DMS114 treated with DMSO at 0.1 percent for 48 hours (cell line): ENCODE data around the gene KCNH4.
"Not testable (repeated sequence)": the region's sequence is repeated elsewhere in the genome, so short reads cannot be mapped to it uniquely, and the experiment has no call there.

Source experiments
- DNase-seq: peaks from one replicate; lab custom pipeline; 2025; ENCODE audit not compliant: unreplicated experiment; lab: John Stamatoyannopoulos, UW

KCNH4 gene

DNA sequence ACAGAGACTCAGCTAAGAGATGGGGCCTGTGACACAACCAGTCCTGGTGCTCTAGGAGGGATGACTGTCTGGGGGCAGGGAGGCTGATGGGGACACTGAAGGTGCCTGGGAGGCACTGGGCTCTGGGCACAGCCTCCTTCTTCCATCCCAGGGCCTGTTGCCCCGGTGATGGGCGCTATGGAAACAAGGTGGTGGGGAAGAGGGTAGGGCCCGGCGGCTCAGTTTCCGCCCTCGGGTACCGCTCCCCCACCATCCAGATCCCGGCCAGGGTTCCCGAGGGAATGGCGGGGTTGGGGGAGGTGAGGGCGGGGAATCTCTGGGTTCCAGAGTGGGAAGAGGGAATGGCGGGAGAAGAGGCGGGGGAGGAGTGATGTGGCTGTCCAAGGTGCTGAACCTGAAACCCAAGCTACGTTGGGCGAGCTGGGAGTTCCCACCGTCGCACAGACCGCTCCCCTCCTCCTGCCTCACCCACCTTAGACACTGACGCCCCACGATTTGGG, 981 bp downstream of the KCNH4 start:
- no peak for DNase-seq

DNA sequence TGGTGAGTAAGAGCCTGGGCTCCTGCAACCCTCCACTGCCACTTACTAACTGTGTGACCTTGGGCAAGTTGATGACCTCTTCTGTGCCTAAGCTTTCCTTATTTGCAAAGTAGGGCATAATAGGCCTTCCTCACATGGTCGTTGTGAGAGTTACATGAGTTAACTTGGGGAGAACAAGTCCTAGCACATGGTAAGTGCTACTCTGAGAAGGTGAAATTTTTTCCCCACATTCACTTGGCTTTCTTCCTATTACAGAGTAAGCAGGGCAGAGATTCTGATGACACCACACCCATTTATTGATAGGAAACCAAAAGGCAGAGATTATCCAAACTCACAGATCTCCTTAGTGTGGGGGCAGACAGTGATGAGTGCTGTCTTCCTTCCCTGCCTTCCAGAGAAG, 1.6 kb downstream of the KCNH4 start:
- DNase-seq = no peak

DNA sequence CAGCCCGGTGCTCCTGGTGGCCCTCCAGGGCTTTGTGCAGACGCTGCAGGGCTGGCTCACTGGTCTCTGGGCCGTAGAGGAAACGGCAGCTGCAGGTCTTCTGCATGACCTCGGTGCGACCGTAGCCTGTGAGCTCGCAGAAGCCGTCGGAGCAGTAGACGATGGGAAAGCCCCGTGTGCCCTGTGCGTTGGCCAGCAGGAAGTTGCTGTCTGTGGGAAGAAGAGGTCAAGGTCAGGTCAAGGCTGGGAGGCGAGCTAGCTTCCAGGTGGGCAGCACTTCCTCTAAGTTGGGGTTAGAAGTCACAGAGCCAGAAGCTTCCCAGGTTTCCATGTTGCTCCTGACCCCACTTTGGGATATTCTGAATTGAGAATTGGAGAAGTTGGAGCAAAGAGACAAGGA, 2.1 kb downstream of the KCNH4 start:
- no peak for DNase-seq

DNA sequence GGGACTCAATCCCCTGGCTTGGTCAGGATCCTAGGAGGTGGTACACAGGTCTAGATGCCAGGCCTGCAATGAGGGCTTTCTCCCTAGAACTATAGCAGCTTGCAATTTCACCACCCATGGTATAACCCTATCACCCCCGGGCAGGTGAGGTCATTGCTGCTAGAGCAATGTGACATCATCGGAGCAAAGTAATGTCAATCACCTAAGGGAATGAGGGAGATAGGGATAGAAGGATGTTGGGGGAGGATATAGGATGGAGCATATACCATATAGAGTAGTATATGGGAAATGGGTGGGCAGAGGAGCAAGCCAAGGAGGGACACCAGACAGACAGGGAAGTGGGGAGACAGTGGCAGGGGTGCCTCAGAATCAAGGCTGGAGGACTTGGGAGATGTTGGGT, 3.3 kb downstream of the KCNH4 start:
- no peak for DNase-seq

DNA sequence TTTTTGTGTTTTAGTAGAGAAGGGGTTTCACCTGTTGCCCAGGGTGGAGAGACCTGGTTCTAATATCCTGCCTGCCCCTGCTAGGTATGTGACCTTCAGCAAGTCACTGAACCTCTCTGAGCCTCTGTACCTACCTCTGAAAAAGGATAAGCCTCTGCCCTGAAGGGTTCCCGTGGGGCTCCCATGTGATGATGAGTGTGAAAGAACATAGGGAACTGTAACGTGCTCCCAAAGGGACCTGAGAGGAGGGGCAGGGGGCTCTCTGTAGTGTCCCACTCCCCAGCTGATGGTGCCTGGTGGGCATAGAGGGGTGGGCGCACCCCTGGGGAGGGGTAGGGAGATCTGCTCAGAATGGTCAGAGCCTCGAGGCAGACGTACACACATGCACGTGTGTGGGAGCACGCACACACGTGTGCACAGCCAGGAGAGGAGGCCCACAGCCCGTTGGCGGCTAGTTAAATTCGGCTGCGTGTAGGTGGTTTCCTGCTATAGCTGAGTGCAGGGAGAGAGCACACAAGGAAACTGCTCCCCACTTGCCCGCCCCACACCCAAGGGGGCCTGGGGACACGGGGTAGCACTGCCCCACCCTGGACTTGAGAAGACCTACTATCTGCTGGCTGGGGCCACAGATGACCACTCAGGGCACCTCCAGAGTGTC, 6.7 kb downstream of the KCNH4 start:
- no peak for DNase-seq

DNA sequence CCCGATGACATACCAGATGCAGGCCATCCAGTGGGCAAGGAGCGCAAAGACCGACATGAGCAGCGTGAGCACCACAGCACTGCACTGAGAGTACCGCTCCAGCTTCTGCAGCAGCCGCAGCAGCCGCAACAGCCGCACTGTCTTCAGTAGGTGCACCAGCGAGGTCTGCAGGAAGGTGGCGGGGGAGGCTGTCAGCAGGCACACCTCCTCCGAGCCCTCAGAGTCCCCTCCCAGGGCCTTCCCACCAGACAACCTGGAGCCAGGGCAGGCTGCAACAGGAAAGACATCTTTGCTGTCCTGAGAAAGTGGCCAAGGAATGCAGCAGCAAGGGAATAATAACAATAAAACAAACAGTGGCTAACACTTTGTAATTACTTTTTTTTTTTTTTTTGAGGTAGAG, 9.1 kb downstream of the KCNH4 start:
- no peak for DNase-seq

DNA sequence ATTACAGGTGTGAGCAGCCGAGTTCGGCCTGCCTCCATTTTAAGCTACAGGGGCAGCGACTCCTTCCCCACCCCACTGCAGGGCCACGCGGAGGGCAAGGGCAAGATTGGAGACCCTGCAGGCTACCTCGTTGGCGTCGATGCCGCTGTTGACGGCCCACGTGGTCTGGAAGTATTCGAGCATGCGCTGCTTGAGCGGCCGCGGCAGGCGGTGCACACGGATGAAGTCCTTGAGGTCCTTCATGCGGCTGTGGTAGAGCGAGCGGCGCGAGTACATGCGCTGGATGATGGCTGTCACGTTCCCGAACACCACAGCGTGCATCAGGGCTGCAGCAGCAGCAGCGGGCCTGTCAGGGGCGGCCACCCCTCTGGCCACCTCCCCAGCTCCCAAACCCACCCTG, 11.6 kb downstream of the KCNH4 start:
- DNase-seq = no peak

DNA sequence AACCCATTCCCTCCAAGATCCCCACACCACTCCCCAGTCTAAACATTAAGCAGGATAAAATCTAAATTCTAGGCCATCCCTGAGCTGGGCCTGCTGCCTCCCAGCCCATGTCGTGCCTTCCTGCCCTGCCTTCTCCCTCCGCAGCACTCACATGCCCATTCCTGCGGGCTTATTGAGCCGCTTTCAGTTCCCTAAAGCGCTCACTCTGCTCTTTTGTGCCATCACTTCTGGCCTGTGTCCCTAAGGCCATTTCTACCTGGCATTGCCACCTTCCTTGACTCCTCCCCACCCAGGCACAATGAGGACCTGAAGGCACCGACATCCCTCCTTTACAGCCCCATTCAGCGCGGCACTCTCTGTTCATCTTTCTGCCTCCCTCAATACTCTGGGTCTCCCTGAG, 13.1 kb downstream of the KCNH4 start:
- no peak for DNase-seq

DNA sequence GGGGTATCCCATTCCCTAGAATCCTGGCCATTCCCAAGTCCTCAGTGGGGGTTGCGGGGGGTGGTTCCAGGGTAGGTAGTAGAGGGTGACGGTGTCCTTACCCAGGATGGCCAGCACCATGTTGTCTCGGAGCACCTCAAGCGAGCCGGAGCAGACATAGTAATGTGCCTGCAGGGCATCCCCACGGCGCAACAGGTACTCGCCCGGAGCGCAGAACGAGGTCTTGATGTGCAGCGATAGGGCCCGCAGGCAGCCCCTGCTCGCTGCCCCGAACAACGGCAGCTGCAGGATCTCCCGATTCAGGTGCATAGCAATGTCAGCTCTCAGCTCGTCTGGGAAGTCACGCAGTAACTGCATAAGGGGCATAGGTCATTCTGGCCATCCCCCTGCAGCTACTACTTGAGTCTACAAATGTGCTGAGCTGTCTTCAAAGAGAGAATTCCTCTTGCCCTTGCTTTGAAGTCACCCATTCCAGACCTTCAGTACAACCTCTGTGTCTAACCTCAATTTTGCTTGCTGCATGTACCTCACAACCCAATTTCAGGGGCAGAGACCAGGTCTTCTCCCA, 14.7 kb downstream of the KCNH4 start:
- no peak for DNase-seq

DNA sequence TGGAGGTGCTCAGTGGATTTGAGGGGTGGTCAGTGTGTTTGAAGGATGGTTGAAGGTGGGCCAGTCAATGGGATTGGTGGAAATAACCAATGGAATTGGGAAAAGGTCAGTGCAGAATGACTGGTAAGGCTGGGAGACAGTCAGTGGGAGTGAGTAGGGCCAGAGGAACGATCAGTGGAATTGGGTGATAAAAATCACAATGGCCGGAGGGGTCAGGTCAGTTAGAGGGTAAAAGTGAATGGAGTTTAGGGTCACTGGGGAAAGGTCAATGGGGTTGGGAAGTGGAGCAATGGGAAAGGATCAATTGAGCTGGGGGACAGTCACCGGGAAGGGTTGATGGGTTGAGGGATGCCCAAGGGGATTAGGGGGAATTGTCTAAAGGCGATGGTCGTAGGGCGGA, 15.2 kb downstream of the KCNH4 start:
- DNase-seq = no peak

DNA sequence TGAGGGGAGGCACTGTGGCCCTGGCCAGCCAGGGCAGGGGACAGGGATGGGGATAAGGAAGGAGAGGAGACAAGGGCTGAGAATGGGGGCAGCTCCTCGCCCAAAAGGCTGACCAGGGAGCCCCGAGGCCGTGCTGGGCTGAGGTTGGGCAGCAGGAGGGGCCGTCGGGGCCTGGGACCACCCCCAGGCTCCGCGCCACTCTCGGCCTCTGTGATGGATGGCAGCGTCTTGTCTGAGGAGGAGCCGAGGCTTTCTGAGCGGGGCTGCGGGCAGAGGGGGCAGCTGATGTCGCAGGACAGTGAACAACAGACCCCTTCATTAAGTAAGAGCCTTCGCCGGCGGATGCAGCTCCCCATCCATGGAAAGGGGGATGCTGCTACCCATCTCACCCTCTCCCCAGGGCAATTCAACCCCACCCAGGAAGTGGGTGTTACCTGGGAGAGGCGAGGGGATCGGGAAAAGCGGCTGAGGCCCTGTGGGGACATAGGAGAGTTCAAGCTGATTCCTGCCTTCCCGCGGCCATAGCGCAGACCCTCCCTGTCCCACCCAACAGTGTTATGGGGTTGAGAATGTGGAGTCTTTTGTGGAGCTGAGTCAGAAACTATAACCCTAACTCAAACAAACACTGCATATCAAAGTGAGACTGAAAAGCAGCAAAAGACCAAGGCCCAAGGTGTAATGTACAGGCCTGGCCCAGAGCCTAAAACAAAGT, 17.1 kb downstream of the KCNH4 start:
- no peak for DNase-seq

DNA sequence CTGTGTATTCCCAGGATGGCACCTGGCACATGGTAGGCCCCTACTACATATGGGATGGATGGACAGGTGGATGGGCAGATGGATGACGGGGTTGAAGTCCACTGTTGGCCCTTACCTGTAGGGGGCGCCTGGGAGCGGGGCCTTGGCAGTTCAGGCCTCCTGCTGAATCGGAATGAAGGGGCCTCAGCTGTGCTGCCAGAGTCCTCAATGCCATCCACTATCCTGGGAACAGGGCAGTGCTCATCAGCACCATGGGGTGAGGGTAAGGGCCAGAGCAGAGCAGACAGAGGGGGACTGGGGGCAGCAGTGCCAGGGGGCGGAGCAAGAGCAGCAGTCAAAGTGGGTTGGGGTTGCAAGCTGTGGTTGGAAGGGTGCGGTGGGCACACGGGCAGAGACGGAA, 17.8 kb downstream of the KCNH4 start:
- no peak for DNase-seq

DNA sequence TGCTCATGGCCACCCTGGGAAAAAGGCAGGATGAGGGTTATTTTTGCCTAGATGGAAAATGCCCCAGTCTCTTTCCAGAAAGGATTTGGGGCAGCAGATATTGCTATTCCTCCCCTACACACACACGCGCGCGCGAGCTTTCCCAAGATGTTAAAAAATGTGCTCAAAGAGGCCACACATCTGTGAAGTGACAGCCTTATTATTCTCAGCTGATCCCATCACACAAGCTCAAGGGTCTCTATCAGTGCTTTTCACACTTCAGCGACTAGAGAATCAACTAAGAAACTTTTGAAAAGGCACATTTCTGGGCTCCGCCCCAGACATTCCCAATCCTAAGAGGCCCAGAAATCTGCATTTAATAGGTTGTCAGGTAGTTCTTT, 20.4 kb downstream of the KCNH4 start:
- no peak for DNase-seq

DNA sequence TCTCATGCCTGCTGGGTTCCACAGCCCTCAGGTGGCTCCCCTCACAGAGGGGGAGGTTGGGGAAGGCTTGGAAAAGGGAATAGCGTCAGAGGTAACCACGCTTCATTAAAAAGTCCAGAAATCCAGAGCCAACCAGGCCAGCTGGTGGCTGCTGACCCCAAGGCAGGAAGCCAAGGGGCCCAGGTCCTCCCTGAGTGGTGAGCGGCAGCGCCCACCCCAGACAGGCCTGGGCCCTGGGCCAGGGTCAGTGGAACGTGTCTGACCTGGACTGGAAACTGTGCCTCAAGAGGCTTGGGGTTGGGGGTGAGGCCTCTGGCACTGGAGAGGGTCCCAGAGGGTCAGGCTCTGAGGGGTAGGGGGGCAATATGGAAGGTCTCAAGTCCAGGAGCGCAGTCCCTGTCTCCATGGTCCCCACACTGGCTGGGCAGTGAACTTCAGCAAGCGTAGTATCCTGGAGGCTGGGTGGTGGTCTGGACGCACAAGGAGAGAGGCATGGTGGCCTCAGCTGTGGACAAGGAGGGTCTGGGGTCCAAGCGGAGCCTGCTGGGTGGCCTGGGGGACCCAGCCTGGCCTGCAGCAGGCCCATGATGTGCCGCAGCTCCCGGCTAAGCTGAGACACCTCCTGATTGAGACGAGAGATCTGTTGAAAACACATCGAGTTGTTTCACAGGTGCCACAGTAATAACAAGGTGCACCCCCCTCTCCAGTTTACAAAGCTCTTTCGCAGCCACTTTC, 21.0 kb downstream of the KCNH4 start:
- no peak for DNase-seq

DNA sequence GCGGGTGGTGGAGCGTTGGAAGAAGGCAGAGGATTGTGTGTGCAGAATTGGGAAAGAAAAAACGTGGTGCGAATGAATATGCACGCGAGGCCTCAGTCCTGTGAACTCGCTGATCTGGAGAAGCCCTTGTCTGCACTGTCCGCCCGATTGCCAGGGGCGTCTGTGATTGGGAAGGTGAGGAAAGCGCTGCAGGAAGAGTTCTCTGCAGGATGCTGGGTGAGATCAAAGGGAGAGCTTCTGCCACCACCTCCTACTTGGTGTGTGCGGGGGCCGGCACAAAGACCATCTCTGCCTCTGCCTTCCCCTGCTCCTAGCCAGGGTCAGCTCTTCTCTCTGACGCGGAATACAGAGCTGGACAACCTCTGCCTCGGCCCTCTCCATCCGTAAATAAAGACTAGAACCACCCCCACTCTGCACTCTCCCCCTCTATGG, 25.3 kb downstream of the KCNH4 start:
- no peak for DNase-seq

DNA sequence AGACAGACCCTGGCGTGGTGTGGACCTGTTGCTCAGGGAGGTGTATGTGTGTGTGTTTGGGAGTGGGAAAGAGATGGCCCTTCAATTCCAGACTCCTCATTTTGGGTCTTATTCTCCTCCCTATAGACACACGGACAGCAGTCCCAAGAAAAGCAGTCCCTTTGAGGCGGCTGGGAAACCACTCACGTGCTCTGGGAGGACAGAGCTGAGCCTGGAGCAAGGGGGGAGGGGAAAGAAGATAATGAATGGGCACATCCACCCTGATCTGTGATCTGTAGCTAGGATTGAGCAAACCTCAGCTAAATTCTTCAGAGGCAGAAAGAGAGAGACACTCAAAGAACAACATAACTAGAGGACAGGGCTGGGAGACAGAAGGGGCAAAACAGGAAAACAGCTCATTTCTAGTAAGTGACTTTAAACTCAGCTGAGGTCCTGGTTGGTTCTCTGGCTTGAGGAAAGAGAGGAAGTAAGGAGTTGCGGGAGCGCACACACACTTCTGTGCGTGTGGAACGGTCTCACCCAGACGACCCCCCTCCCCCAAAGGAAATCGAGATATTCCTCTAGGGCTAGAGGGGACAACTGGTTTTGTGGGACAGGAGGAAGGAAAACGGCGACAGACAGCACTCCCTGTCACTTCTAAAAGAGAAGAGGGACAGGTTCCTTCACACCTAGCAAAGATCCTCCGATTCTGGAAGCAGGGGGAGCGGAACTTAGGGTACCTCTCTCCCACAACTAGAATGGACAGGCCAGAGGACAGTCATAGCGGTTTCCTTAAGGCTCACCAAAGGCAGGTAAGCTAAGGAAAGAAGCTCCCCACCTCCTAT, 26.8 kb downstream of the KCNH4 start:
- DNase-seq = no peak

DNA sequence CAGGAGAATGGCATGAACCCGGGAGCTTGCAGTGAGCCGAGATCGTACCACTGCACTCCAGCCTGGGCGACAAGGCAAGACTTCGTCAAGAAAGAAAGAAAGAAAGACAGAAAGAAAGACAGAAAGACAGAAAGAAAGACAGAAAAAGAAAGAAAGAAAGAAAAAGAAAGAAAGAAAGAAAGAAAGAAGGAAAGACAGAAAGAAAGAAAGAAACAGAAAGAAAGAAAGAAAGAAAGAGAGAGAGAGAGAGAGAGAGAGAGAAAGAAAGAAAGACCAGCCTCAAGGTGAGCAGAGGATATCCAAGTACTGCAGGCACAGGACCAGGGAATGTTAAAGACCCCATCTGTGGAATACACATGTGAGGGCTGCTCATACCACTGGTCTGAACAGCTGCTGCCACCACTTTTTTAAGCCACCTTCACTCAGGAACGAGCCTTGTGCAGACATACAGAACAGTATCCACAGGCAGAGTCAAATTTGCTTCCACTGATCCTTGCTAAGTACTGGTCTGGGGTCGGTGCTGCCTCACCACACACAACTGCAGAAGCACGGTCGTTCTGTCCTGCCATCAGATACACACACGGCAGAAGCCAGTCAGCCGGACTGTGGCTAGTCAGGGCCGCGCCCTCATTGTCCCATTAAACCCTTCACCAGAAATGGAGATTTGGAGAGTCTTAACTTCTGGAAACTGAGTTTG, 33.9 kb downstream of the KCNH4 start:
- no peak for DNase-seq

DNA sequence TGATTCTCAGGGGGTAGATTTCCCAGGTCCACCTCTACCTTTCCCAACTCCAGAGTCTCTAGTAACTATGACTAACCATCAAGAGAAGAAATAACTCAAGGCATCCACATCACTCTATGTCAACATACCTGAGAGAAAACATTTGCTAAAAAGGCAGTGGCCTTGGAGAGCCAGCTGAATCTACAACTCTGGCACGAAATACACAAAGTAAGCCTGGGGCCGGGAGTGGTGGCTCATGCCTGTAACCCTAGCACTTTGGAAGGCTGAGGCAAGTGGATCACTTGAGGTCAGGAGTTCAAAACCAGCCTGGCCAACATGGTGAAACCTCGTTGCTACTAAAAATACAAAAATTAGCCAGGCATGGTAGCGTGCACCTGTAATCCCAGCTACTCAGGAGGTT, 37.8 kb downstream of the KCNH4 start:
- not testable (repeated sequence) for DNase-seq

DNA sequence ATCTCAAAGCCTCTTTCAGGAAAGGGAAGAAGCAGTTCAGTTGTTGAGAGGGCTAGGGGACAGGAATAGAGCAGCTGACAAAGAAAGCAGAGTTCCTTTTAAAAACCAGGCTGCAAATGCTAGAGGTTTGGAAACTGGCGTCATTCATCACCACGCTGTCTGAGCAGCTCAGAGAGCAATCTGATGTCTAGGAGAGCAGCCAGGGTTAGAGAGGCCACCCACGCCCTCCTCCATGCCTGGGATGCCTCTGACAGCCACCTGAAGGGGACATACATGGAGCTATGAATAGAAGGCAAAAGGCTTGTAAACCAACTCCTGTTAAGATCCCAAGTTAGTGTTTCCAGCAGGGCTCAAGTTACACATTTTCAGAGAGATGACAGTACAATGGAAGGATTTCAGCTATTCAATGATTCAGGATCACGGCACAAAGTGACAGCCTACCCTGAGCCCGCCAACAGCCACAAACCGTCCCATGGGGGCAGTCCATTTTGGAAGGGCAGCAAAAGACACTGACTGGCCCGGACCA, 38.5 kb downstream of the KCNH4 start:
- DNase-seq = no peak

DNA sequence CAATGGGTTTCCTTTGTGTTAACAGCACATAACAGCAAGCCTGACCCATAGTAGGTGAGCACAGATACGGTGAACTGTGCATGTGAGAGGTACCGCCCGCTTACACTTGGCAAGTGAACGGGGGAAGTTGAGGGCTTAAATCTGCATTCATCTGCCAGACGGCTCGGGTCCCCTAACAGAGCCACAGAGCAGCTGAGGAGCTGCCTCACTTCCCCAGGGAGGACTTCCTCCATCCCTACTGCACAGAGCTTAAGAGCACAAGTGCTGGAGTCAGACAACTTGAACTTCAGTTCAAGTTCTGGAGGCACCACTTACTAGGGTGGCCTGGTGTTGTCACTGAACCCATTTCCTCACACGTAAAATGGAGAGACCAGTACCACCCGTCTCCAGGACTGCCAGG, 39.6 kb downstream of the KCNH4 start:
- no peak for DNase-seq
